MM.1S (cell line): ENCODE measurements around the gene TBATA.

Experiments used
- DNase-seq: peaks from one replicate; pipeline ENCODE4 v3.0.0-alpha.2; 2015
- H2AFZ ChIP-seq: fragments of 300-600 bp; sonication (generic); 2 replicates; pipeline ENCODE4 v1.6.0; 2016; ENCODE audit warnings: antibody characterized with exemption, low read length
- H3F3A ChIP-seq: fragments of 300-600 bp; sonication (generic); 2 replicates; pipeline ENCODE4 v1.6.1; 2016; ENCODE audit warnings: mild to moderate bottlenecking, antibody characterized with exemption, low read length, moderate library complexity, mixed read lengths; ENCODE audit not compliant: insufficient read depth
- H3K27ac ChIP-seq: fragments of 300-600 bp; sonication (generic); 2 replicates; pipeline ENCODE4 v1.5.1; 2016; ENCODE audit warnings: mild to moderate bottlenecking, low read length
- H3K27me3 ChIP-seq: fragments of 300-600 bp; sonication (generic); replicated peaks from 2 replicates; pipeline ENCODE4 v1.6.0; 2016; ENCODE audit warnings: low read length; ENCODE audit not compliant: insufficient read depth
- H3K36me3 ChIP-seq: fragments of 300-600 bp; sonication (generic); replicated peaks from 2 replicates; pipeline ENCODE4 v1.6.1; 2016; ENCODE audit warnings: mild to moderate bottlenecking, low read length, mixed read lengths; ENCODE audit not compliant: insufficient read depth
- H3K4me1 ChIP-seq: fragments of 300-600 bp; sonication (generic); 2 replicates; pipeline ENCODE4 v1.6.1; 2016; ENCODE audit warnings: low read length, mixed read lengths
- H3K4me2 ChIP-seq: fragments of 300-600 bp; sonication (generic); 2 replicates; pipeline ENCODE4 v1.6.0; 2016; ENCODE audit warnings: low read depth, low read length
- H3K4me3 ChIP-seq: fragments of 300-600 bp; sonication (generic); 2 replicates; pipeline ENCODE4 v1.5.1; 2016; ENCODE audit warnings: low read length, mixed read lengths
- H3K79me2 ChIP-seq: fragments of 300-600 bp; sonication (generic); 2 replicates; pipeline ENCODE4 v1.6.1; 2016; ENCODE audit warnings: mixed run types, low read length, mixed read lengths
- H3K9ac ChIP-seq: fragments of 300-600 bp; sonication (generic); 2 replicates; pipeline ENCODE4 v1.6.1; 2016; ENCODE audit warnings: low read length, mixed read lengths
- H3K9me2 ChIP-seq: fragments of 300-600 bp; sonication (generic); replicated peaks from 2 replicates; pipeline ENCODE4 v1.6.1; 2016; ENCODE audit warnings: mild to moderate bottlenecking, low read length, mixed read lengths; ENCODE audit not compliant: insufficient read depth
- H3K9me3 ChIP-seq: fragments of 300-600 bp; sonication (generic); replicated peaks from 2 replicates; pipeline ENCODE4 v1.6.1; 2016; ENCODE audit warnings: mild to moderate bottlenecking, low read length, mixed read lengths; ENCODE audit not compliant: insufficient read depth
- H4K20me1 ChIP-seq: fragments of 300-600 bp; sonication (generic); 2 replicates; pipeline ENCODE4 v1.6.1; 2016; ENCODE audit warnings: mild to moderate bottlenecking, low read length, moderate library complexity, mixed read lengths; ENCODE audit not compliant: insufficient read depth
- CTCF ChIP-seq: fragments of 300-600 bp; sonication (generic); IDR thresholded peaks from 2 replicates; pipeline ENCODE4 v1.5.1; 2016; ENCODE audit warnings: antibody characterized with exemption, low read length, mixed read lengths
- EZH2 ChIP-seq: fragments of 300-600 bp; sonication (generic); optimal IDR thresholded peaks from 2 replicates; pipeline ENCODE3; 2017; ENCODE audit warnings: low read depth, mild to moderate bottlenecking, antibody characterized with exemption, low read length, mixed read lengths
- EZH2phosphoT487 ChIP-seq: fragments of 300-600 bp; sonication (generic); IDR thresholded peaks from 2 replicates; pipeline ENCODE4 v1.6.1; 2018; ENCODE audit warnings: antibody characterized with exemption, low read length

TBATA gene

DNA sequence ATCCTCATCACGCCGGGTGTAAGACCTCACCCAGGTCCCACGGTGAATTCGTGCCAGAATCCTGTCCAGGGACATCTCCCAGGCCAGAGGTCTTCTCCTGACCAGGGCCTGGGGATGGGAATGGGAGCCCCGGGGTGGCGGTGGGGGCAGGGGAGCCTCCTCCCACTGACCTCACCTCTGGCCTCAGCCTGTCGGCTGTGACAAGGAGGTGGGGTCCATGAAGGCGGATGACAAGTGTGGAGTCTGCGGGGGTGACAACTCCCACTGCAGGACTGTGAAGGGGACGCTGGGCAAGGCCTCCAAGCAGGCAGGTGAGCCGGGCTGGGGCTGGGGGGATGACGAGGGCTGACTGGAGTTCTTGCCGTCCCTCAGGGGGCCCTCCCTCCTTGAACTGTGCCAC is 41.3 kb downstream of the TBATA start:
- TF ChIP-seq CTCF: no peak
- TF ChIP-seq EZH2: no peak
- TF ChIP-seq EZH2phosphoT487: no peak
- Histone ChIP-seq H3K27ac (no peak overlapping the region), H3K4me2 (no peak overlapping the region), H3K36me3 (no peaks in the 10 kb centered on the region), H3K9me2 (no peaks in the 10 kb centered on the region), H3K79me2 (no peaks in the 10 kb centered on the region), H3K4me3 (no peak overlapping the region), H3K9ac (no peak overlapping the region), H3K4me1 (no peaks in the 10 kb centered on the region), H2AFZ (no peak overlapping the region), H3K27me3 (no peaks in the 10 kb centered on the region), H3K9me3 (no peaks in the 10 kb centered on the region), H3F3A (no peaks in the 10 kb centered on the region), H4K20me1 (no peaks in the 10 kb centered on the region)
- DNase-seq: no peak

- Histone ChIP-seq H3K4me2 (no peak overlapping the region), H4K20me1 (no peaks in the 10 kb centered on the region), H3K9me2 (no peaks in the 10 kb centered on the region), H3K4me1 (no peaks in the 10 kb centered on the region), H3K36me3 (no peaks in the 10 kb centered on the region), H3K9me3 (no peaks in the 10 kb centered on the region), H3K4me3 (no peak overlapping the region), H3K27me3 (no peaks in the 10 kb centered on the region), H2AFZ (no peak overlapping the region), H3K79me2 (no peaks in the 10 kb centered on the region), H3F3A (no peaks in the 10 kb centered on the region), H3K9ac (no peak overlapping the region), H3K27ac (no peak overlapping the region)
- DNase-seq: no peak
- TF ChIP-seq EZH2phosphoT487 (no peak), CTCF (no peak), EZH2 (no peak)
Measured at GRCh38 chr10:70743430-70743788, 41.8 kb downstream of the TBATA start.

GRCh38 chr10:70742537-70743429 is 42.4 kb downstream of the TBATA start:
- Histone ChIP-seq H3K9ac (no peak overlapping the region), H3K27ac (no peak overlapping the region), H3K36me3 (no peaks in the 10 kb centered on the region), H3K4me1 (no peaks in the 10 kb centered on the region), H2AFZ (no peak overlapping the region), H3K79me2 (no peaks in the 10 kb centered on the region), H3K4me2 (no peak overlapping the region), H3K27me3 (no peaks in the 10 kb centered on the region), H3K9me2 (no peaks in the 10 kb centered on the region), H3K4me3 (no peak overlapping the region), H4K20me1 (no peaks in the 10 kb centered on the region), H3F3A (no peaks in the 10 kb centered on the region), H3K9me3 (no peaks in the 10 kb centered on the region)
- DNase-seq: no peak
- no peak for TF ChIP-seq EZH2
- no peak for TF ChIP-seq CTCF
- no peak for TF ChIP-seq EZH2phosphoT487
